Measurements from ENCODE around the gene ZNF521. TPM values are rescaled to one million over a fixed set of nuclear protein-coding genes. Genes with fewer than 3 reads are reported as not detected.

ZNF521 gene
- total and polyA plus RNA-seq, 4 donors, result 0.50 to 3.7 (median 1.5) TPM

DNA sequence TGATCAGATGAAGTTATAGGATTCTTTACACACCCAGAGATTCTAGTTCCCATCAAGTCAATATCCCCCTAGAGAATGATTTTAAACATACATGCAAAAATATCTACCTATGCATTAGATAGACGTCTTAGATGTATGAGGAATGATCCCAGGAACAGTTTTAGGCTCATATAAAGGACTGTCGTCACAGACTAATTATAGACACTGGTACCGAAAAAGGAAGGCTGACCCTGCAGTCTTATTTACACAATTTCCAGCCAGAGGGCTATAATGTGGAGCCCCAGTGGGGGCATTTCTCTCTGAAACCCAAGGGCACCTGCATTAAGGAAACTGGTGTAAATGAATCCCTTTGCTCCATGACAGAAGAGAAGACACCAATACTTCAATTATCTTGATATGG, 170.4 kb downstream of the ZNF521 start (continued):
- TF ChIP-seq ZBTB33 (IDR thresholded peaks at IDR 0.05), result no peak

DNA sequence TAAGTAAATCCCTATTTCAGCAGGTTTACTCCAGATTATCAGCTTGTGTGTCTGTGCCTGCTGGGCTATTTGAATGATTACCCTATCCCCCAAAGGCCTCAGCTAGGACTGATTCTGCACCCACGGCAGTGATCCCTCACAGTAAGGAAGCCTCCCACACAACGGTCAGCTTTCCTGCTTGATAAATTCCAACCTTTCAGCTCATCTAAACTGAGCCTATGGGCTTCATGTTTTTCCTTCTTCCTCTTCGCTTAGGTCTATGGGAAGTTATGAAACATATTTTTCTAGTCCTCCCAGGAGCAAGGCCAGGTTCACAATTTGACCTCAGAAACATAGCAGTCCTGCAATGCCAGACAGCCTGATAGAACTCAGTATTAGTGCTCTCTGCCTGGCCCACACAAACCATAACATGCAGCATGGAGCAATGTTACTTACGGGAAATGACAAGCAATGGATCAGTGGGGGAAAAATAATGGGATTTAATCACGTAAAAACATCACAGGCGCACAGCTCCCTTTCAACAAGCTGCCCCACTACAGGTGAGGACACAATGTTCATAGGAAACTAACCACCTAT, 170.9 kb downstream of the ZNF521 start:
- H3K9me3 ChIP-seq (ENCODE audit: control insufficient read depth in 4 of 4, low read length in 3 of 4), result no peaks in the 10 kb centered on the region
- no peak for DNase-seq (ENCODE audit: low spot score)
- H3K4me3 ChIP-seq (ENCODE audit: low read depth in 1 of 3, low read length in 3 of 3), result no peak overlapping the region
- TF ChIP-seq REST (IDR thresholded peaks at IDR 0.05), result no peak
- TF ChIP-seq CTCF (IDR thresholded peaks at IDR 0.05; ENCODE audit: low read depth, low read length, missing input control), result no peak
- no peak for TF ChIP-seq RAD21 (IDR thresholded peaks at IDR 0.05)
- 57% methylated on average over 6 of the region's 6 CpGs for WGBS
- no peak overlapping the region for H3K27ac ChIP-seq (ENCODE audit: low read depth in 1 of 2, low read length in 2 of 2)
- H3K4me1 ChIP-seq (ENCODE audit: control insufficient read depth in 4 of 4, insufficient read depth in 4 of 4, low read length in 3 of 4), result peaks cover 0 to 2% (median 0%) of the 10 kb centered on the region in 4 donors
- H3K27me3 ChIP-seq (ENCODE audit: control insufficient read depth in 4 of 4, insufficient read depth in 4 of 4, low read length in 3 of 4), result peaks cover 0 to 3% (median 0%) of the 10 kb centered on the region in 4 donors
- no peaks in the 10 kb centered on the region for H3K36me3 ChIP-seq (ENCODE audit: control insufficient read depth in 4 of 4, insufficient read depth in 3 of 4, low read depth in 1 of 4, low read length in 3 of 4)
- no peak overlapping the region for H3K9ac ChIP-seq (ENCODE audit: low read depth in 1 of 2, low read length in 2 of 2)

DNA sequence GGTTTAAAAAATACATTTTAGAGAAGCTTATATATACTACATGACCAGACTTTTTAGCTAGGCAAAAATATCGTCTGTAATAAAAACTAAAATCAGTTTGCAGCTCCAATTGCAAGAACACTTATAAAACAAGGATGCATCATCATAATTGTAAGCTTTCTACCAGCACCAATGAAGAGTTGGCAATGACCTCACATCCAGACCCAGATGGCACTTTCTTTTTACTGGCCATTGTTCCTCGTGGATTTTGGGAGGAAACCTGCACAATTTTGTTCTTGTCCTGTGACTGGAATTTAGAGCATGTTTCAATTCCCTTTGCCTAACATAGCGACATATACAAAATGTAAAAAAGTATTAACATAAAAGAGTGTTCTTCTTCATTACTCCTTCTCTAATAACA, 174.3 kb downstream of the ZNF521 start:
- Histone ChIP-seq H3K27me3 (ENCODE audit: control insufficient read depth in 4 of 4, insufficient read depth in 4 of 4, low read length in 3 of 4) (peaks cover 0 to 3% (median 0%) of the 10 kb centered on the region in 4 donors), H3K36me3 (ENCODE audit: control insufficient read depth in 4 of 4, insufficient read depth in 3 of 4, low read depth in 1 of 4, low read length in 3 of 4) (no peaks in the 10 kb centered on the region), H3K27ac (ENCODE audit: low read depth in 1 of 2, low read length in 2 of 2) (no peak overlapping the region), H3K4me3 (ENCODE audit: low read depth in 1 of 3, low read length in 3 of 3) (no peak overlapping the region), H3K4me1 (ENCODE audit: control insufficient read depth in 4 of 4, insufficient read depth in 4 of 4, low read length in 3 of 4) (peaks cover 0 to 2% (median 0%) of the 10 kb centered on the region in 4 donors), H3K9me3 (ENCODE audit: control insufficient read depth in 4 of 4, low read length in 3 of 4) (no peaks in the 10 kb centered on the region), H3K9ac (ENCODE audit: low read depth in 1 of 2, low read length in 2 of 2) (no peak overlapping the region)
- WGBS, result 72% methylated on average over 3 of the region's 3 CpGs
- no peak for DNase-seq (ENCODE audit: low spot score)
- TF ChIP-seq EGR1 (IDR thresholded peaks at IDR 0.05; ENCODE audit: low read depth in 2 of 2) (no peak), NR2F2 (IDR thresholded peaks at IDR 0.05) (no peak), JUND (IDR thresholded peaks at IDR 0.05) (no peak), HNF4A (conservative IDR thresholded peaks at IDR 0.05) (no peak), TAF1 (conservative IDR thresholded peaks at IDR 0.05) (no peak), ZBTB33 (IDR thresholded peaks at IDR 0.05) (no peak), RAD21 (IDR thresholded peaks at IDR 0.05) (no peak), GABPA (IDR thresholded peaks at IDR 0.05 in 1 of 2, conservative IDR thresholded peaks at IDR 0.05 in 1 of 2) (no peak), RXRA (IDR thresholded peaks at IDR 0.05) (no peak), REST (IDR thresholded peaks at IDR 0.05) (no peak), FOXA2 (IDR thresholded peaks at IDR 0.05) (no peak), ATF3 (IDR thresholded peaks at IDR 0.05) (no peak)
